Stromal cell of bone marrow (primary cell): ENCODE data around the gene CANT1.

ENCODE experiments used
- DNase-seq: peaks from one replicate; pipeline ENCODE4 v3.0.0-alpha.2; 2012; ENCODE audit warnings: low read depth

The CANT1 gene

GRCh38 chr17:79009397-79010303 is at the start of gene CANT1:
CANT1 (minus strand) TSS chr17:79009764; CDS start chr17:78997622, 12,142 bp downstream.
- DNase-seq = peak; percentile 78

GRCh38 chr17:79057737-79058385 is 48.3 kb upstream of the CANT1 start:
- DNase-seq = no peak

GRCh38 chr17:79055197-79055596 is 45.6 kb upstream of the CANT1 start:
- peak; percentile 61 for DNase-seq

- no peak for DNase-seq
Observed at GRCh38 chr17:79054200-79054960, 44.8 kb upstream of the CANT1 start.

- no peak for DNase-seq
Observed at GRCh38 chr17:79053251-79053925, 43.8 kb upstream of the CANT1 start.

DNA sequence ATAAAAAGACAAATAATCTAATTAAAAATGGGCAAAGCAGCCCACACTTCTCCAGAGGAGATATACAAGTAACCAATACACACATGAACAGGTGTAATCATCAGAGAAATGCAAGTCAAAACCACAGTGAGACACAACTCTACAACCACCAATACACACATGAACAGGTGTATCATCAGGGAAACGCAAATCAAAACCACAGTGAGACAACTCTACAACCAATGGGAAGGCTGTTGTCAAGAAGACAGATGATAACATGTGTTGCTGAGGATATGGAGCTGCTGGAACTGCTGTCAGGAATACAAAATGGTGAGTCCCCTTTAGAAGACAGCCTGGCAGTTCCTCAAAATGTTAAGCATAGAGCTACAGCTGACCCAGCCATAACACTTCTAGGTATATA is 42.6 kb upstream of the CANT1 start:
- no peak for DNase-seq

- no peak for DNase-seq
Observed at GRCh38 chr17:79051306-79051705, 41.7 kb upstream of the CANT1 start.

- no peak for DNase-seq
Observed at GRCh38 chr17:79050551-79050950, 41.0 kb upstream of the CANT1 start.

DNA sequence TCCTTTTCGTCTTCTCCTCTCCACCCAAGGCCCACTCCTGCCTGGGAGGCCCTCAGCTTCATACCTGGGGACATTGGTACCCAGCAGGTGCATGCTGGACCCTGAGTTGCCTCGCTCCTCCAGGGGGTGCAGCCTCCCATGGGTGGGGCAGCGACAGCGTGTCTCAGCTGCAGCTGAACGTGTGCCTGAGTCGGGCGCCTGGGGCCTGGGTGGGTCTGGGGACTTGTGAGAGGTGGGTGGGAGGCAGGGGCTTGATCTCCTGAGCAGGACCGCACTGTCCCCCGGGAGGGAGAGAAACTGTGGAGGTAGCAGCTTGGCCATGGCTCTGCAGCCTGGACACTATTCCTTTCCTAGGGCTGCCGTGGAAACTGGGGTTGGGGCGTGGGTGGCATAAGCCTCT is 40.3 kb upstream of the CANT1 start:
- no peak for DNase-seq

GRCh38 chr17:79048826-79049755 is 39.5 kb upstream of the CANT1 start:
- no peak for DNase-seq

- DNase-seq = no peak
Observed at GRCh38 chr17:79047923-79048825, 38.6 kb upstream of the CANT1 start.

DNA sequence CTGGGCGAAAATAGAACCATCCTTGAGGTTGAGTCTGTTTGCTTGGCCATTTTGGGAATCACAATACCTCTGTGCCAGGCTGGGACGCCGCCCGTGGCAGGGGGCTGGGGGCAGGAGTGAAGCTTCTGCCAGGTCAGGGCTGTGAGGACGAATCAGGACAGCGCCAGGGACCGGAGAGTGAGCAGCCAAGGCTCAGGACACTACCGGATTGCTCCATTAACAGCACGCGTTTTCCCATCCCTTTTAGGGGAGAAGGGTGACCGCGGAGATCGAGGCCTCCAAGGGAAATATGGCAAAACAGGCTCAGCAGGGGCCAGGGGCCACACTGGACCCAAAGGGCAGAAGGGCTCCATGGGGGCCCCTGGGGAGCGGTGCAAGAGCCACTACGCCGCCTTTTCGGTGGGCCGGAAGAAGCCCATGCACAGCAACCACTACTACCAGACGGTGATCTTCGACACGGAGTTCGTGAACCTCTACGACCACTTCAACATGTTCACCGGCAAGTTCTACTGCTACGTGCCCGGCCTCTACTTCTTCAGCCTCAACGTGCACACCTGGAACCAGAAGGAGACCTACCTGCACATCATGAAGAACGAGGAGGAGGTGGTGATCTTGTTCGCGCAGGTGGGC is 37.8 kb upstream of the CANT1 start:
- DNase-seq = no peak

- no peak for DNase-seq
Observed at GRCh38 chr17:79046916-79047280, 37.3 kb upstream of the CANT1 start.

DNA sequence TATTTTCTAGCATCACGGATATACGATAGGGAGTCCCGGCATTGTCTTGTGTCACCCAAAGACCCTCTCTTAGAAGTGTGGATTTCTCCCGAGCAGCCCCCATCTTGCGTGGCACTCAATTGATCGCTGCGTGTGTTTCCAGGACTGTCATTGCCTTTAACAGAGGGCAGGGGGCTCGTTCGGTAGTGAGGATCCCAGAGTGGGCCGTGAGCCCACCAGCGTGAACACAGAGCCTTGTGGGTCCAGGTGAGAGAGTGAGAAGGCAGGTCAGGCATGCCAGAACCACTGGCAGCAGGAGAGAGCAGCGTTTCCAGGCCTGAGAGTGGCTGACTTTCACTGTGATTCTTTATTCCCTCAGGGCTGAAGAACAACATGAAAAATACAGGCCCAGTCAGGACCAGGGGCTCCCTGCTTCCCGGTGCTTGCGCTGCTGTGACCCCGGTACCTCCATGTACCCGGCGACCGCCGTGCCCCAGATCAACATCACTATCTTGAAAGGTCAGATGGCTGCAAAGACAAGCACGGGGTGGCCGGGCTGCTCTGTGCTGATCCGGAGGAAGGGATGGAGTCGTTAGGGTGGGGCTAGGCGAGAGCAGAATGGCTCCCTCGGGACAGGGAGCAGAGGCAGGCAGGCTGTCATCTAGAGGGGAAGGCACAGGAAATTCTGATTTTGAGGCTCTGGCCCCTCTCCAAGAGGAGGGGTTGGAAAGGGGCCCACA is 36.8 kb upstream of the CANT1 start:
- DNase-seq = no peak

DNA sequence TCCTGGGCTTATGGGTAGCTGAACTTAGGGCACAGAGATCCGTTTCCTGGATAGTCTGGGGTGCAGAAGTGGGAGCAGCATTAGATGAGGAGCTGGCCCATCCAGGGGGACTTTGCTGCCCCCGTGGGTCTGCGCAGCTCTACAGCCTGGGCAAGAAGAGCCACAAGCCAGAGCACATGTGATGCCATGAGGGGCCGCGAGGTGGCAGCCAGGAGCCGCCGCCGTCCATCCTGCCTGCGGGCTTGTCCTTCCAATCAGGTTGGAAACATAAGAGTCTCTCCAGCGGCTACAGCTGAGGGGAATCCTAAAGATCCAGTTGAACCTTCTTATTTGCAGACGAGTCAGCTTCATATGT is 36.3 kb upstream of the CANT1 start:
- DNase-seq = no peak

DNA sequence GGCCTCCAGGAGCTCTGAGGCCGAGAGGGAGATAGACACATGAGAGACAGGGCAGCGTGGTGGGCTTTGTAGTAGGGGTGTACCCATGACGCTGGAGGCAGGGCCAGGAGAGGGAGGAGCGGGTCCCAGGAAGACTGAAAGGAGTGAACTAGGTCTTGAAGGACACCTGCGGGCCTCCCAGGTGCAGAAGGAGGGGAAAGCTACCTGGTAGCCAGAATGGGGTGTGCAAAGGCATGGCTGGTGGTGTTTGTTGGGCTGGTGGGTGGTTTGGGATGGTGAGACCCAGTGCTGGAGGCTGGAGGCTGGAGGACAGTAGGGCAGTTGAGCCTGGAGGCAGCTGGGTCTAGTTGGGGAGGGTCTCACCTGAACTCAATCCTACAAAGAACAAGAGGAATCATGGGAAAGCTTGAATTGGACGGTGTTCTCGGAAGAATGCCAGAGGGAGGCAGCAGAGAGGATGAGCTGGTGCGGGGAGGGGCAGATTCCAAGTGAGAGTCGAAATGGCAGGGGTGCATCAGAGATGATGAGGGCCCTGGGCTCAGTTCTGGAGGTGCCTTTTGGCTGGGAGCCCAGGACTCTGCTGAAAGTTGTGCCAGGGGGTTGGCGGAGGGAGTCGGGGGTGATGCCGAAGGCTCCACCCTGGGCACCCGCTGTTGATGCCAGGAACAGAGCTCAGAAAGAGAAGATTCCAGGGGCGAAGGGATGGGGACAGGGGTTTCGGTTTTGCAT is 35.6 kb upstream of the CANT1 start:
- DNase-seq = no peak

DNA sequence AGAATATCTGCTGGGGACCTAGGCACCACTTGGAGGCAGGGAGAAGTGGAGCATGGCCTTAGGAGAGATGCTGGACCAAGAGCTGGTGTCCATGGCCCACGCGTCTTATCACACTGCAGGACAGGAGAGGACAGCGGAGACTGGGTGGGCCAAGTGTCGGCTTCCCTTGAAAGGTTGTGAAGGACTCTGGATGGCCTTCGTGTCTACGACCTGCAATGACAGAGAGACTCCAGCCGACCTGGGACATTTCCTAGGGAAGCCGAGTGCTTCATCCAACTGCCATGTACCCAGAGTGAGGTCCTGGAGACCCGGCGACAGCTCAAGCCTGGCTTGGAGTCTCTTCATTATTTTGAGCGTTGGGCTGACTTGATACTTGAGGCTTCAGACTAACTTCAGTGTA is 34.9 kb upstream of the CANT1 start:
- DNase-seq = no peak

- no peak for DNase-seq
Observed at GRCh38 chr17:79043931-79044320, 34.4 kb upstream of the CANT1 start.
